Esophagus muscularis mucosa (tissue), 4 donors: ENCODE measurements around the gene TMEM135. TPM values are rescaled to one million over a fixed set of nuclear protein-coding genes. Genes with fewer than 3 reads are reported as not detected.
"Not testable (repeated sequence)": the region's sequence is repeated elsewhere in the genome, so short reads cannot be mapped to it uniquely, and the experiment has no call there.

ENCODE experiments used
- DNase-seq: peaks from one replicate; pipeline ENCODE4 v3.0.0-alpha.2; 2017; ENCODE audit errors: extremely low spot score
- H3K27ac ChIP-seq, 4 donors: fragments of 200-600 bp; sonication (generic); replicated peaks in 1 of 4; 1 replicate in 3 of 4; 2 replicates in 1 of 4; pipeline ENCODE4 v1.5.1; 2016 to 2019; ENCODE audit warnings: mild to moderate bottlenecking in 1 of 4
- H3K27me3 ChIP-seq, 4 donors: fragments of 200-600 bp; sonication (generic); one replicate each; pipeline versions ENCODE4 v1.5.1 to v1.6.0; 2016 to 2019
- H3K36me3 ChIP-seq, 4 donors: fragments of 200-600 bp; sonication (generic); one replicate each; pipeline ENCODE4 v1.5.1; 2016 to 2019
- H3K4me1 ChIP-seq, 4 donors: fragments of 200-600 bp; sonication (generic); one replicate each; pipeline ENCODE4 v1.5.1; 2016 to 2019
- H3K4me3 ChIP-seq, 4 donors: fragments of 200-600 bp; sonication (generic); 1 replicate in 2 of 4; 2 replicates in 2 of 4; pipeline ENCODE4 v1.5.1; 2016 to 2019; ENCODE audit warnings: mild to moderate bottlenecking in 4 of 4, moderate library complexity in 1 of 4
- H3K9me3 ChIP-seq, 4 donors: fragments of 200-600 bp; sonication (generic); 1 replicate in 3 of 4; 2 replicates in 1 of 4; pipeline ENCODE4 v1.5.1; 2016 to 2019
- EP300 ChIP-seq: sonication (generic); formaldehyde crosslinking; IDR thresholded peaks from one replicate; pipeline ENCODE4 v1.6.1; 2017; ENCODE audit warnings: antibody characterized with exemption
- POLR2A ChIP-seq: fragments of 450-650 bp; IDR thresholded peaks from one replicate; pipeline ENCODE4 v1.6.1; 2017; ENCODE audit warnings: antibody characterized with exemption, moderate library complexity, mild to moderate bottlenecking, low read depth
- POLR2AphosphoS5 ChIP-seq, 2 donors: sonication (generic); formaldehyde crosslinking; IDR thresholded peaks; one replicate each; pipeline ENCODE4 v1.6.1; 2017; ENCODE audit warnings: antibody characterized with exemption in 2 of 2
- WGBS: methylation state at CpG from one replicate; pipeline ENCODE4 v1.1.5; 2018; 5-methylcytosine and 5-hydroxymethylcytosine counted together
- intact Hi-C: fragments of 100-400 bp; cut with DNase I; formaldehyde crosslinking; loops from one replicate; pipeline ENCODE4 v1.15.1; 2023
- total RNA-seq, 4 donors: library from RNA; depleted of rRNA; stranded (reverse); fragments of >200 nt; gene quantifications; one replicate each; pipeline versions ENCODE4 v1.1.0 to v1.2.1, GENCODE V29; 2016
- TF ChIP-seq, protein P1 (sequence below), 3 experiments: fragments of 200-600 bp in 2 of 3; fragments of 450-650 bp in 1 of 3; sonication (generic) in 2 of 3; IDR thresholded peaks; one replicate each; pipeline ENCODE4 v1.5.1; 2017 to 2019; ENCODE audit warnings: antibody characterized with exemption in 3 of 3, mild to moderate bottlenecking in 2 of 3, moderate library complexity in 1 of 3

TMEM135 gene
- total RNA-seq, 4 donors from 2014 or later = 11.6 to 19.5 (median 14.9) TPM

GRCh38 chr11:87020336-87020735 lies 17.4 kb upstream of the TMEM135 start:
- Histone ChIP-seq H3K27me3 (no peaks in the 10 kb centered on the region), H3K9me3 (no peaks in the 10 kb centered on the region), H3K27ac (no peak overlapping the region), H3K4me1 (peaks cover 0 to 7% (median 5%) of the 10 kb centered on the region in 4 donors), H3K36me3 (no peaks in the 10 kb centered on the region), H3K4me3 (no peak overlapping the region)
- intact Hi-C loops = no loop called here
- DNase-seq = no peak
- no peak for TF ChIP-seq POLR2AphosphoS5 (IDR thresholded peaks at IDR 0.05)
- TF ChIP-seq, protein P1, sequence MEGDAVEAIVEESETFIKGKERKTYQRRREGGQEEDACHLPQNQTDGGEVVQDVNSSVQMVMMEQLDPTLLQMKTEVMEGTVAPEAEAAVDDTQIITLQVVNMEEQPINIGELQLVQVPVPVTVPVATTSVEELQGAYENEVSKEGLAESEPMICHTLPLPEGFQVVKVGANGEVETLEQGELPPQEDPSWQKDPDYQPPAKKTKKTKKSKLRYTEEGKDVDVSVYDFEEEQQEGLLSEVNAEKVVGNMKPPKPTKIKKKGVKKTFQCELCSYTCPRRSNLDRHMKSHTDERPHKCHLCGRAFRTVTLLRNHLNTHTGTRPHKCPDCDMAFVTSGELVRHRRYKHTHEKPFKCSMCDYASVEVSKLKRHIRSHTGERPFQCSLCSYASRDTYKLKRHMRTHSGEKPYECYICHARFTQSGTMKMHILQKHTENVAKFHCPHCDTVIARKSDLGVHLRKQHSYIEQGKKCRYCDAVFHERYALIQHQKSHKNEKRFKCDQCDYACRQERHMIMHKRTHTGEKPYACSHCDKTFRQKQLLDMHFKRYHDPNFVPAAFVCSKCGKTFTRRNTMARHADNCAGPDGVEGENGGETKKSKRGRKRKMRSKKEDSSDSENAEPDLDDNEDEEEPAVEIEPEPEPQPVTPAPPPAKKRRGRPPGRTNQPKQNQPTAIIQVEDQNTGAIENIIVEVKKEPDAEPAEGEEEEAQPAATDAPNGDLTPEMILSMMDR (IDR thresholded peaks at IDR 0.05) = no peak
- no peak for TF ChIP-seq EP300
- TF ChIP-seq POLR2A = no peak
- 85% methylated on average over 1 of the region's 1 CpG for WGBS

- no peak overlapping the region for H3K27ac ChIP-seq
- TF ChIP-seq POLR2A (no peak), EP300 (no peak), POLR2AphosphoS5 (IDR thresholded peaks at IDR 0.05) (no peak)
- TF ChIP-seq, protein P1 (IDR thresholded peaks at IDR 0.05) = no peak
- no peaks in the 10 kb centered on the region for H3K36me3 ChIP-seq
- H3K9me3 ChIP-seq = no peaks in the 10 kb centered on the region
- peaks cover 0 to 7% (median 5%) of the 10 kb centered on the region in 4 donors for H3K4me1 ChIP-seq
- DNase-seq = no peak
- H3K27me3 ChIP-seq = no peaks in the 10 kb centered on the region
- WGBS = 81% methylated on average over 3 of the region's 3 CpGs
- intact Hi-C loops = no loop called here
- H3K4me3 ChIP-seq = no peak overlapping the region
Measured at GRCh38 chr11:87020764-87021365, 16.9 kb upstream of the TMEM135 start.

GRCh38 chr11:87022254-87022653 lies 15.5 kb upstream of the TMEM135 start:
- TF ChIP-seq POLR2AphosphoS5 (IDR thresholded peaks at IDR 0.05) (no peak), POLR2A (no peak), EP300 (no peak)
- TF ChIP-seq, protein P1 (IDR thresholded peaks at IDR 0.05) = no peak
- Histone ChIP-seq H3K36me3 (no peaks in the 10 kb centered on the region), H3K27ac (no peak overlapping the region), H3K4me3 (no peak overlapping the region), H3K27me3 (no peaks in the 10 kb centered on the region), H3K4me1 (peaks cover 0 to 7% (median 5%) of the 10 kb centered on the region in 4 donors), H3K9me3 (no peaks in the 10 kb centered on the region)
- DNase-seq = no peak
- 81% methylated on average over 1 of the region's 1 CpG for WGBS
- intact Hi-C loops = no loop called here

DNA sequence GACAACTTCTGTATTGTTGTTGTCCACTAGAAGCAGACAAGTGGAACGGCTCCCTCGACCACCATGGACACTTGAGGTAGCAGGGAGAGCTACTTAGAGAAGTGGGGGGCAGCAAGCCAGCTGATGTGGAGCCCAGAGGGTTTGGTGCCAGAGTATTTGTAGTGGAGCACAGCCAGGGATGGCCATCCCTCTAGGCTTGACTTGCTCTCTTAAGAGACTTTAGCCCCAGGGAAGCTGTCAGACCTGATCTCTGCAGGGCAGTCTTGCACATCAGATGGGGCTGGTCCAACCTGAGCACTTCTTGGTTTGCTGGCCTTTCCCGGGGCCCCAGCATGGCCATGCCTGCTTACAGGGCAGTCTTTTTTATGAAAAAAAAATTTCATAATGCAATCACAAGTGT lies 15.0 kb upstream of the TMEM135 start:
- TF ChIP-seq POLR2A (no peak), POLR2AphosphoS5 (IDR thresholded peaks at IDR 0.05) (no peak), EP300 (no peak)
- TF ChIP-seq, protein P1 (IDR thresholded peaks at IDR 0.05) = no peak
- no peak for DNase-seq
- Histone ChIP-seq H3K36me3 (no peaks in the 10 kb centered on the region), H3K4me1 (peaks cover 0 to 7% (median 5%) of the 10 kb centered on the region in 4 donors), H3K27ac (no peak overlapping the region), H3K4me3 (no peak overlapping the region), H3K9me3 (no peaks in the 10 kb centered on the region), H3K27me3 (no peaks in the 10 kb centered on the region)
- 90% methylated on average over 3 of the region's 3 CpGs for WGBS
- intact Hi-C loops = no loop called here

- H3K36me3 ChIP-seq, H3K27me3 ChIP-seq, H3K4me3 ChIP-seq, H3K4me1 ChIP-seq, intact Hi-C loops, DNase-seq, H3K27ac ChIP-seq, H3K9me3 ChIP-seq: not testable (repeated sequence)
- WGBS = 86% methylated on average over 1 of the region's 1 CpG
Measured at GRCh38 chr11:87026415-87026814, 11.3 kb upstream of the TMEM135 start.
